Gastrocnemius medialis (tissue), 4 donors: Measurements from ENCODE around the gene PPFIA2.

Experiments
- POLR2A ChIP-seq, 2 donors: fragments of 450-650 bp; IDR thresholded peaks; one replicate each; pipeline ENCODE4 v1.6.1; 2017; ENCODE audit warnings: antibody characterized with exemption in 2 of 2, mild to moderate bottlenecking in 2 of 2, moderate library complexity in 2 of 2
- TF ChIP-seq, protein P1 (sequence below), 5 experiments: fragments of 450-650 bp in 3 of 5; fragments of 200-600 bp in 2 of 5; sonication (generic) in 2 of 5; IDR thresholded peaks in 4 of 5; conservative IDR thresholded peaks in 1 of 5; 1 replicate in 4 of 5; 2 replicates in 1 of 5; pipeline ENCODE4 v1.5.1; 2016 to 2019; ENCODE audit warnings: antibody characterized with exemption in 5 of 5, mild to moderate bottlenecking in 3 of 5, moderate library complexity in 3 of 5

- TF ChIP-seq, protein P1, sequence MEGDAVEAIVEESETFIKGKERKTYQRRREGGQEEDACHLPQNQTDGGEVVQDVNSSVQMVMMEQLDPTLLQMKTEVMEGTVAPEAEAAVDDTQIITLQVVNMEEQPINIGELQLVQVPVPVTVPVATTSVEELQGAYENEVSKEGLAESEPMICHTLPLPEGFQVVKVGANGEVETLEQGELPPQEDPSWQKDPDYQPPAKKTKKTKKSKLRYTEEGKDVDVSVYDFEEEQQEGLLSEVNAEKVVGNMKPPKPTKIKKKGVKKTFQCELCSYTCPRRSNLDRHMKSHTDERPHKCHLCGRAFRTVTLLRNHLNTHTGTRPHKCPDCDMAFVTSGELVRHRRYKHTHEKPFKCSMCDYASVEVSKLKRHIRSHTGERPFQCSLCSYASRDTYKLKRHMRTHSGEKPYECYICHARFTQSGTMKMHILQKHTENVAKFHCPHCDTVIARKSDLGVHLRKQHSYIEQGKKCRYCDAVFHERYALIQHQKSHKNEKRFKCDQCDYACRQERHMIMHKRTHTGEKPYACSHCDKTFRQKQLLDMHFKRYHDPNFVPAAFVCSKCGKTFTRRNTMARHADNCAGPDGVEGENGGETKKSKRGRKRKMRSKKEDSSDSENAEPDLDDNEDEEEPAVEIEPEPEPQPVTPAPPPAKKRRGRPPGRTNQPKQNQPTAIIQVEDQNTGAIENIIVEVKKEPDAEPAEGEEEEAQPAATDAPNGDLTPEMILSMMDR (IDR thresholded peaks at IDR 0.05 in 4 of 5, conservative IDR thresholded peaks at IDR 0.05 in 1 of 5) = no peak
- no peak for TF ChIP-seq POLR2A (IDR thresholded peaks at IDR 0.05)
These were observed 293.3 kb downstream of the PPFIA2 start for GRCh38 chr12:81465876-81466275.
